MCF 10A (cell line): ENCODE data around the gene EMILIN1. TPM values are rescaled to one million over a fixed set of nuclear protein-coding genes. Genes with fewer than 3 reads are reported as not detected.
A peak's percentile ranks its signal among the peaks of the same experiment; 100 is the strongest.

Experiments used
- BruUV-seq: library from RNA; stranded (reverse); fragments of 400-500 nt; replicated peaks from 2 replicates; lab custom pipeline; 2021; lab: Mats Ljungman, UMichigan
- CTCF ChIA-PET: fragments of 300-600 bp; sonication (Branson Sonifier 250); formaldehyde crosslinking; extraction: SDS; loops from one replicate; lab custom pipeline; 2021; ENCODE audit warnings: antibody characterized with exemption, inconsistent platforms; lab: Yijun Ruan, JAX
- POLR2A ChIA-PET: fragments of 300-600, 350-650 bp; sonication (Branson Sonifier 250); formaldehyde crosslinking; extraction: SDS; loops from one replicate; lab custom pipeline; 2020; ENCODE audit warnings: antibody characterized with exemption, inconsistent platforms; lab: Yijun Ruan, JAX
- DNase-seq: peaks from one replicate; pipeline ENCODE4 v3.0.0-alpha.2; 2018; ENCODE audit not compliant: unreplicated experiment
- H3K27ac Mint-ChIP-seq: one replicate; pipeline ENCODE4 v1.8.0; 2022; ENCODE audit warnings: mild to moderate bottlenecking, low read depth, mixed read lengths; ENCODE audit not compliant: unreplicated experiment
- H3K27me3 Mint-ChIP-seq: one replicate; pipeline ENCODE4 v1.8.0; 2022; ENCODE audit warnings: mixed read lengths; ENCODE audit not compliant: insufficient read depth, unreplicated experiment
- H3K36me3 Mint-ChIP-seq: one replicate; pipeline ENCODE4 v1.8.0; 2022; ENCODE audit warnings: mild to moderate bottlenecking, moderate library complexity, mixed read lengths; ENCODE audit not compliant: insufficient read depth, unreplicated experiment
- H3K4me1 Mint-ChIP-seq: one replicate; pipeline ENCODE4 v1.8.0; 2022; ENCODE audit warnings: mixed read lengths; ENCODE audit not compliant: insufficient read depth, unreplicated experiment
- H3K4me3 Mint-ChIP-seq: one replicate; pipeline ENCODE4 v1.8.0; 2022; ENCODE audit warnings: mild to moderate bottlenecking, moderate library complexity, mixed read lengths; ENCODE audit not compliant: unreplicated experiment
- H3K9me3 Mint-ChIP-seq: one replicate; pipeline ENCODE4 v1.8.0; 2022; ENCODE audit warnings: mixed read lengths; ENCODE audit not compliant: unreplicated experiment
- intact Hi-C: fragments of 100-400 bp; cut with micrococcal nuclease; formaldehyde crosslinking; loops from 2 replicates; pipeline ENCODE4 v1.14.1; 2022
- total RNA-seq: library from RNA; stranded (reverse); gene quantifications from 2 replicates; pipeline ENCODE4 v1.2.3, GENCODE V29; 2022
- TF ChIP-seq, protein P1 (sequence below): fragments of 200-600 bp; IDR thresholded peaks from one replicate; pipeline ENCODE4 v1.8.0; 2022; ENCODE audit warnings: antibody characterized with exemption, mild to moderate bottlenecking; ENCODE audit not compliant: unreplicated experiment

EMILIN1 gene
- total RNA-seq, 1 experiment from 2014 or later, result 0.21 TPM

DNA sequence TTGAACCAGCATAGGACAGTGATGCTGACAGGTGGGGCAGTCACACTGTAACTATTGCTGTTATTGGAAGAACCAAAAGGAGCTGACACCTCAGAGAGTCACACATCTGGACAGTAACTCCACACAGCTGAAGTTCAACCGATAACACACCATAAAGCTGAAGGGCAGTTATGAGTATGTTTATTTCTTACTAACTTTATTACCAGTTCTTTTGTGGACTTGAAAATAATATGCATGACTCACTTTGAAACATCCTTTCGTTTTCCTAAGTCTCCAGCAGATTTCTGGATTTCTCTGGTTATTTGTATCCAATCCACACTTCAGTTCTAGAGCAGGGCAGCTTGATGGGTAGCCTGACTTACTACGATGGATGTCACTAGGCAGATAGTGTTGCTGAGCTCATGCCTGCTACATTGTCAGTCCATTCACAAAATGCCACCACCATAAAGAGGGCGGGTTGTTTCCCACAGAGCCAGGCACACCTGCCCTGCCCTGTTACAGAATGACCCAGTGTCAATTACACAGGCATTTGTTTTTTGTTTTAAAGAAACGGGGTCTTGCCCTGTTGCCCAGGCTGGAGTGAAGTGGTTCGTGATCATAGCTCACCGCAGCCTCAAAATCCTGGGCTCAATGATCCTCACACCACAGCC lies 35.3 kb upstream of the EMILIN1 start:
- H3K9me3 Mint-ChIP-seq, result no peaks in the 10 kb centered on the region
- H3K4me1 Mint-ChIP-seq, result no peaks in the 10 kb centered on the region
- POLR2A ChIA-PET, result interaction anchor here (1.1 to 1.2 kb wide), 2 partner anchors 8 to 70 kb away, joined by 3 to 4 read pairs; partner anchors contain the start of gene AGBL5
- no peak for DNase-seq
- no TSS peak for BruUV-seq
- H3K27me3 Mint-ChIP-seq, result no peaks in the 10 kb centered on the region
- CTCF ChIA-PET, result interaction anchor here (1.3 kb wide), 2 partner anchors 26 to 60 kb away, joined by 4 to 5 read pairs; no protein-coding TSS in a partner anchor
- H3K36me3 Mint-ChIP-seq, result peaks cover 32% of the 10 kb centered on the region
- no peak overlapping the region for H3K27ac Mint-ChIP-seq
- TF ChIP-seq, protein P1, sequence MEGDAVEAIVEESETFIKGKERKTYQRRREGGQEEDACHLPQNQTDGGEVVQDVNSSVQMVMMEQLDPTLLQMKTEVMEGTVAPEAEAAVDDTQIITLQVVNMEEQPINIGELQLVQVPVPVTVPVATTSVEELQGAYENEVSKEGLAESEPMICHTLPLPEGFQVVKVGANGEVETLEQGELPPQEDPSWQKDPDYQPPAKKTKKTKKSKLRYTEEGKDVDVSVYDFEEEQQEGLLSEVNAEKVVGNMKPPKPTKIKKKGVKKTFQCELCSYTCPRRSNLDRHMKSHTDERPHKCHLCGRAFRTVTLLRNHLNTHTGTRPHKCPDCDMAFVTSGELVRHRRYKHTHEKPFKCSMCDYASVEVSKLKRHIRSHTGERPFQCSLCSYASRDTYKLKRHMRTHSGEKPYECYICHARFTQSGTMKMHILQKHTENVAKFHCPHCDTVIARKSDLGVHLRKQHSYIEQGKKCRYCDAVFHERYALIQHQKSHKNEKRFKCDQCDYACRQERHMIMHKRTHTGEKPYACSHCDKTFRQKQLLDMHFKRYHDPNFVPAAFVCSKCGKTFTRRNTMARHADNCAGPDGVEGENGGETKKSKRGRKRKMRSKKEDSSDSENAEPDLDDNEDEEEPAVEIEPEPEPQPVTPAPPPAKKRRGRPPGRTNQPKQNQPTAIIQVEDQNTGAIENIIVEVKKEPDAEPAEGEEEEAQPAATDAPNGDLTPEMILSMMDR, result no peak
- intact Hi-C loops, result no loop called here
- H3K4me3 Mint-ChIP-seq, result no peak overlapping the region

DNA sequence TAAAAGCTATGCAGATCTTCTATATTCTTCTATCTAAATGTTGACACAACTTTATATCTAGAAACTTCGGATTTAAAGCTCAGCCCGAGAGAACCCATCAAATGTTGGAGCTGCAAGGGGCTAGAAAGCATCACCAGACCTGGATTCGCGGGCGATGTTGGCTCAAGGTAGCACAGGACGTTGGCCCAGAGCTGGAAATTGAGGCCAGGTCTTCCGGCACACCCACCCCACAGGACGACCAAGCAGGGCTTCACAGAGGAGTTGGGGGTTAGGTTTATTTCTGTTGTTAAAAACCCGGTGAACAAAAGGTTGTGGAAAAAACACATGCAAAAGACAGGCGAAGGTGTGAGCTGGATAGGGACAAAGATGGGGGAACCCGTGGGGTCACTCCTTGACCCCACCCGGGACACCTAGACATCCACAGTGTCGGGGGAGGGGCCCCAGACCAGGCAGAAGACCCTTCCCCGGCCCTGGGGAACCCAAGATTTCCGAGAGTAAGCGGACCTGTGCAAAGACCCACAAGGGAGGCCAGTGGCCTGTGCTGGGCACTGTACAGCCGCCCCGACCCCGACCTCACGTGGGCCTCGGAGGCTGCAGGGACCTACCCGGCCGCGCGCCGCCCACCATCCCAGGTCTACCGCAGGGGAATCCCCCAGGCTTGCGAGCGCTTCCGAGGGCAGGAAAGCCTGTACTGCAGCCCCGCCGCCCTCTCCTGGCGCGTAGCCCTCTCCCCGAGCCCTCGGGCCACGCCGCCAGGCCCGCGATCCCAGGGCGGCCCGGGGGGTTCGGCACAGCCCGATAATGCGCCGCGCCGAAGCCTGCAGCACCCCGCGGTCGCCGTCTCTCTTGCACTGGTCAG lies 28.8 kb upstream of the EMILIN1 start:
- peak overlapping the region; percentile 84 for H3K27ac Mint-ChIP-seq
- TF ChIP-seq, protein P1, result no peak
- CTCF ChIA-PET, result interaction anchor here (0.6 to 1.7 kb wide), 11 partner anchors 10 to 240 kb away, joined by 3 to 5 read pairs (median 3); partner anchors contain the start of gene OST4
- no peaks in the 10 kb centered on the region for H3K4me1 Mint-ChIP-seq
- POLR2A ChIA-PET, result interaction anchor here (0.7 to 9.2 kb wide), 12 partner anchors 10 to 1471 kb away, joined by 3 to 175 read pairs (median 8); partner anchors contain the start of genes GTF3C2, MPV17, OST4 and TMEM214
- BruUV-seq, result no TSS peak
- no peaks in the 10 kb centered on the region for H3K9me3 Mint-ChIP-seq
- peak overlapping the region; percentile 93 for H3K4me3 Mint-ChIP-seq
- peaks cover 30% of the 10 kb centered on the region for H3K36me3 Mint-ChIP-seq
- intact Hi-C loops, result loop anchor here (1.0 to 2.0 kb wide), 3 partner anchors 17 to 88 kb away; partner anchors contain the start of genes KHK and TMEM214
- no peak for DNase-seq
- no peaks in the 10 kb centered on the region for H3K27me3 Mint-ChIP-seq

DNA sequence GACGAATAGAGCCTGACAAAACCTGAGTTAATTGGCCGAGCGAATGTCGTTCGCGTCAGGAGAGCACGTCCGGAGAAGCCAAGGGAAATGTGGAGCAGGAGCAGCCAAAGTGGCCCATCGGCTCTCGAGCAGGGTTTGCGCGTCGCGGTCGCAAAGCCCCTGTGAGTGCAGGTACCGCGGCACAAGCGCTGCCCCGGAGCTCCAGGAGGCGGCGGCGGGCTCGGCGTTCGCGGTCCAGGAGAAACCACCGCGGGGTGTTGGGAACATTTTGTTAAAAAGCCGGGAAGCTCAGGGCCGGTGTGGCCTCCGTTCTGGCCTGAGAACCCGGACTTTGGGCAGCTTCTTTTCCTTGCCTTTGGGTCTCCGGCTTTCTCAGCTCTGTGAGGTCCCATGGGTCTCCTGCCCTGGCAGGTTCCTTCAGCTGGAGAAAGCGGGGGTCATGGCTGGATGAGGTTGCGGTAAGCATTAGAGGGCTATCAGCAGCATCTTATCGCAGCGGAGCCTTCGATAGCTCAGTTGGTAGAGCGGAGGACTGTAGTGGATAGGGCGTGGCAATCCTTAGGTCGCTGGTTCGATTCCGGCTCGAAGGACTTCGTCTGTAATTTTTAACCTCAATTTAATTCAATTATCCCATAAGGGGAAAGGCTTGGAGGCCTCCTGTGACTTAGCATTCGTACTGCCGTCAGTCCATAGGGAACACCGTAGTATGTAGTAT lies 28.0 kb upstream of the EMILIN1 start:
- TF ChIP-seq, protein P1, result no peak
- POLR2A ChIA-PET, result interaction anchor here (0.9 to 9.2 kb wide), 22 partner anchors 7 to 306 kb away, joined by 3 to 175 read pairs (median 5); partner anchors contain the start of genes ATRAID, EMILIN1, GTF3C2 and MPV17
- peak; percentile 93 for DNase-seq
- TSS peak; percentile 96 for BruUV-seq
- no peaks in the 10 kb centered on the region for H3K9me3 Mint-ChIP-seq
- no peaks in the 10 kb centered on the region for H3K27me3 Mint-ChIP-seq
- H3K36me3 Mint-ChIP-seq, result peaks cover 33% of the 10 kb centered on the region
- H3K4me3 Mint-ChIP-seq, result peak overlapping the region; percentile 93
- H3K27ac Mint-ChIP-seq, result peak overlapping the region; percentile 84
- CTCF ChIA-PET, result interaction anchor here (0.7 to 1.7 kb wide), 10 partner anchors 11 to 90 kb away, joined by 3 to 5 read pairs (median 4); partner anchors contain the start of gene OST4
- intact Hi-C loops, result loop anchor here (1.0 to 2.0 kb wide), 3 partner anchors 18 to 89 kb away; partner anchors contain the start of genes KHK and TMEM214
- H3K4me1 Mint-ChIP-seq, result no peaks in the 10 kb centered on the region
